ENCODE measurements around the gene GFY.

DNA sequence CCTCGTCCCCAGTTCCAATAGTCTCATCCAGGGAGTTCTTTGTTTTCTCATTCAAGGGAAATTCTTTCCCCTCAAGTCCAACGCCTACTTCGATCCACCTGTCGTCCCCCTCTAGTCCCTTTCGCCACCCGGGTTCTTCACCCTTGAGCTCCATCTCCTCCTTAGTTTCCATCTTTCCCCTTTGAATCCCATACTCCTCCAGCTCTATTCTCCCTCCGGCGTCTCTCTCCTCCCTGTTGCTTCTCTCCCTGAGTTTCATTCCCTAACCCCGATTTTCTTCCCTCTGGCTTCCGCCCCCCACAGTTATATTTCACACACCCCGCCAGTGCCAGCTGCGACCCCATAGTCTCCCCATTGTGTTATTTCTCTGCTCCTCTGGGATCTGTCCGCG, 16.8 kb downstream of the GFY start:
- TF ChIP-seq EZH2phosphoT487 (IDR thresholded peaks at IDR 0.05; ENCODE audit: insufficient read depth, low read depth) (no peak), EZH2 (IDR thresholded peaks at IDR 0.05; ENCODE audit: insufficient read depth, poor library complexity, severe bottlenecking) (no peak)
